AML-193 (cell line): ENCODE results near the gene FTO.

Experiments
- DNase-seq, 2 experiments: peaks; one replicate each; lab custom pipeline; 2025; lab: John Stamatoyannopoulos, UW

The FTO gene

DNA sequence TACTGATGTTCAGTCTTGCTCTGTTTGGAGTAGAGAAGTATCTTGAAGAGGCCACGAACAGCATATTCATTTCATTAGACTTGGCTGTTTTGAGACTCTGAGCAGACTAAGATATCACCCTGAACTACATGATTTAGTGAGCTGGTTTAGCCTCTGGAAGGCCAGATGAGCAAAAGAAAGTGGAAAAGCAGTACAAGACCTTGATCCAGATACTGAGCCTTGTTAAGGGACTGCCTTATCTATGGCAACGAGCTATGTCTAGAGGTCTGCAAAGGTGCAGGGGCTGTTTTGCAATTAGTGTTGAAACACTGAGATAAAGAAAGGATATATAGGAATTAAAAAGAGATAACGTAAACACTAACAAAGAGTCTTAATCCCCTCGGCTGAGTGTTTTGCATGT, 351.2 kb downstream of the FTO start:
- DNase-seq, result no peak

- no peak for DNase-seq
Observed at GRCh38 chr16:54055864-54056263, 351.9 kb downstream of the FTO start.

DNA sequence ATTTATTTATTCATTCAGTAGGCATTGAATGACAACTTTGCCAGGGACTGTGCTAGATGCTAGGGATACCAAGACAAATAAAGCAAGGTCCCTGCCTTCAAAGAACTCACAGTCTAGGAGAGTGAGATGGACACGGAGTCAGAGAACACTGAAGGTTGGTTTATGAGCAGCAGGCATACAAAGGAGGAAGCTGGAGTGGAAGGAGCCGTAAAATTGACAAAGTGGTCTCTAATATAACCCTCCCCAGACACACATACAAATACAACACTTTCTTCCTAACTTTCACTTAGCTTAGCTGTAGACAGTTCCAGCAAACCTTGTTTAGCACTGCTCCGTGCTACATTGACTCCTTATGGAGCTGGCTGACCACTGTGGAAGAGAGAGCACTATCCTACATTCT, 353.0 kb downstream of the FTO start:
- no peak for DNase-seq

GRCh38 chr16:54059319-54059718, 355.4 kb downstream of the FTO start:
- DNase-seq, result no peak

- DNase-seq, result no peak
Observed at GRCh38 chr16:54060599-54061421, 356.9 kb downstream of the FTO start.

DNA sequence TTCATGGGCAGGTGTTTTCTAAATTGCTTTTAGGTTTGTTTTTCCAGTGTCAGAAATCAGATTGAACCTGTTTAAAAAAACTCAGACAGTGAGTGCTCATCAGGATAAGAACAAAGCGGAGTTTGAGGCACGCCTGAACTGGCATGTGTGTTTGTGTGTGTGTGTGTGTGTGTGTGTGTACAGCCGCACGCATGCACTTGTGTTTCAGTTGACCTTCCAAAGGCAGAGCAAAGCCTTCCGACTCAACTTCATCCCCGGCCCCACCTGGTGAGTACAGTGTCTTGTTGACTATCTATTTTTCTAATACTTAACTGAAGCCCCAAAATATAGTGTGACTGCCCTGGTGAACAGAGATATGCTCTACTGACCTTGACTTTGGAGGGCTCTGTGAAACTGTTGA, 357.5 kb downstream of the FTO start:
- DNase-seq, result no peak

DNA sequence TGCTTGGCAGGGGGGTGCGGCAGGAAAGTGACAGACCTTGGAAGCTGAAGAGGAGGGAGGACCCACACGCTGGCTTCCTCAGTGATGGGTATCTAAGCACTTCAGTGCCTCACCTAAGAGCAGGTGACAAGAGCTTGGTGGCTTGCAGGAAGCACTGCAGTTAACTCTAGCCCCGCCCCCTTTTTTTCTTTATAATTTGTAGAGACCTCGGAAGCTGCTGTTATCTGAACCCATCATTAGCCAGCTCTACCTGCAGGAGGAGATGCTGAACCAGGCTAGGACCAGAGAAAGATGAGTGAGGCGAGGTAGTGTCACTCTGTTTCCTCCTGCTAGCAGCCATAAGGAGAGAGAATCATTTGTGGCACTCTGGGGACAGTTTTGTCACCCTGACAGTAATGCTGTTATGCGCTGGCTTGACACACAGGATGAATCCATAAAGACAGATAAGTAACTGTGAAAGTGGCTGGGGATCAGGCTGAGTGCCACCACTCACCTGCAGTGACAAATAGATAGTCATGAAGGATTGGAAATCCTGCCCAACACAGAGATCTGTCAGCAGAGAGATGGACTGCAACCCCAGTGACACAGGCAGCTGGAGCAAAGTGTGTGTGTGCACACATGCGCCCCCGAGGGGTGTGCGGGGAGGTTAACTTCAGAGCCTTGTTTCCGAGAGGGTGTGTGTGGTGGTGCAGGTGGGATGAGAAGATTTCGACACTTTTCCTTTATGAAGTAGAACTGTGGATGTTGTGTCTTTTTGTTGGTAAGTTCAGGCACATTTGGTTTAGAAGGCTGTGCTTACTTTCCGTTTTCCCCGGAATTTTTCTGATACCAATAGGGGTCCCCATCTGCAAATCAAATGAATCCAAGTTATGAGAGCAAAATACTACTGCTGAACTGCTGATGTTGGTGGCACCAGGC, 358.7 kb downstream of the FTO start:
- DNase-seq, result no peak

- DNase-seq, result no peak
Observed at GRCh38 chr16:54063279-54063773, 359.4 kb downstream of the FTO start.

- DNase-seq, result no peak
Observed at GRCh38 chr16:54066451-54067105, 362.6 kb downstream of the FTO start.

DNA sequence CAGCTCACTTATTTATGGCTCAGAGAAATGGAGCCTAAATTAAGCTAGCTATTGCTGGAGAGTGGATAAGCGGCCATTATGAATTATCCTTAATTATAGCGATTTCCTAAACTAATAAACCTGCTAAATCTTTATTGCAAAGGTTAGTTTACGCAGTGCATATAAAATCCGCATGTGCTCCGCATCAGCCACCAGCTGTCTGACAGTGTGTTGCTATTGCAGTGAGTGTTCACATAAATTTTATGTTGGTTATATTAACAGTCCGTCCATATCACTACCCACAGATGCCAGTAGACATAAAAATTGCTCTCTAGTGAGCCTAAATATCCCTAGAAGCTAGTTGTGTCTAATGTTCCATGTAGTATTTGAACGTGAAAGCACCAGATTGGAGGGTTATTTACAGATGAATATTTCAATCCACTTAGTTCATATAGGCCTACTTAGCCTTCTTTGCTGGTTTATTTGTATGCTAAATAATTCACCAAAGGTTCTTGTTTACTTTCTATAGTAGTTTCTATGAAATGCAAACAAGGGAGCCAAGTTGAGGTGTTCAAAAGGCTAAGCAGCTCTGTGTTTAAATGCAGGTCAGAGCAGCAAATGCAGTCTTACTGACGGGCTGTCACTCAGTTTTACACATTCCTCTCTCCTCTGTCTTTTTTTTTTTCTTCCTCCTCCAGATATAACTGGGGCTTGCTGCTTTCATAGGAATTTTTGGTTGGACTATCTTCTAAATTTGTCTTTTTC, 363.5 kb downstream of the FTO start:
- no peak for DNase-seq

- no peak for DNase-seq
Observed at GRCh38 chr16:54068212-54068611, 364.3 kb downstream of the FTO start.

- no peak for DNase-seq
Observed at GRCh38 chr16:54069601-54070239, 365.8 kb downstream of the FTO start.

- DNase-seq, result no peak
Observed at GRCh38 chr16:54070789-54071343, 366.9 kb downstream of the FTO start.

DNA sequence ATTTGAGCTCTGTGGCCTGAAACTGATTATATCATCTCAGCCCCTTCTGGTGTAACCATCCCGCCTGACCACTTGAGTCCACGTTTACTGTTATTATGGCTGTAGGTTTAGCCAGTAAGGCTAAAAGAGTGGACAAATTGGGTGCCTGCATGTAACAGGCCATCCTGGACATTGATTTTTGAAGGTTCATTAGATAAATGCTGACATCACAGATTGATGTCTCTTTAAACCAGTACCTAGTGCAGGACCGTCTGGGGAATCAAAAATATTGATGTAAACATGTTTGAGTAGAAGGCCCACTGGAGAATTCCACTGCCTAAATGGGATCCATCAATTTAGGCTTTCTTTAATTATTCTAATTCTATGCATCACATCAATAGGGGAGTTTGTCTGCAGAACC, 367.6 kb downstream of the FTO start:
- no peak for DNase-seq

- no peak for DNase-seq
Observed at GRCh38 chr16:54072237-54072636, 368.3 kb downstream of the FTO start.

- no peak for DNase-seq
Observed at GRCh38 chr16:54073356-54073755, 369.4 kb downstream of the FTO start.

DNA sequence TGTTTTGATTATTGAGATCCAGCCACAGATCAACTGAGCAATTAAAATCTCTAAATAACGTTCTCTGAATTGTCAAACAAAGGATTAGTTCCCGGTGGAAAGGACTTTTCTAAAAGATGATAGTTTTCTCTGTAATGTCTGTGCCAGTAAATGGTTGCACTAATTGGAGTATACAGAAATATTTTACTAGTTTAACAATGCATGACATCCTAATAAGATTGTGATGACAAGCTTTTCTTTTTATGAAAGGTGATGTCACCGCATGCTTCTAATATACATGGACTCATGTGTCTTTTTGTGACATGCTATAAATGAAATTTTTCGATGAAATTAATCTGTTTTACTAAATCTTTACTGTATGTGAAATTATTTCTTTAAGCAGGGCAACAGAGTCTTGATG, 371.5 kb downstream of the FTO start:
- DNase-seq, result no peak

- DNase-seq, result no peak
Observed at GRCh38 chr16:54076006-54076504, 372.1 kb downstream of the FTO start.

DNA sequence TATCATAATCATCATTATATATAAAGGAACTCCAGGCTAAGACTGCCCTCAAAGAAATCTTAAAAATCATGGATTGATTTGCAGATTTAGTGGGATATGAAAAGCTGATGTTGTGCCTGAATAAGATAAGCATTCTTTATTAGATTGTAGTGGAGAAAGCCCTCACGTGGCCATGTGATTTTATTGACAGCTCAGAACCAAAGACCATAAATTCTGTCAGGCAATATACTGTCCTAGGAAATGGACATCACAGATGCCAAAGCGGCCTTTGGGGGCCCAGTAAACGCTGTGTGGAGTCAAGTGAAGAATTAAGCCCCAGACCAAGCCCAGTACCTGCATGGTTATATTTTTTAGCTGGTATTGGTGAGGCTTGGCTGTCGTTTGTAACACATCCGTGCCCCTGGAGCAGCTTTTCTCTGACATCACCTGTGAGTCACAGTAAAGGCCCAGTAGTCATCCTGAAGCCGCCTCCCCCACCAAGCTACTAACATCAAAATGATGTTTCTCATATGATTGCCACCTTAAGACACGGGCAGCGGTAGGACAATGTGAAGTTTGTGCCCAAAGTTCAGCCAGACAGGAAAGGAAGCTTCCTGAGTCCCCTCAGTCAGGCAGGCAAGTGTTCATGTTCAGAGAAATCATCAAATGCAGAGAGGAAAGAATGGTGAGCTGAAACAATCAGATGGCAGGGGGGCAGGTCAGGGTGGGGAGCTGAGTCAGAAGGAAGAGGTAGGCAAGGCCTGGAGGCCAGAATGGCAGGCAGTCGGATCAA, 373.3 kb downstream of the FTO start:
- no peak for DNase-seq

DNA sequence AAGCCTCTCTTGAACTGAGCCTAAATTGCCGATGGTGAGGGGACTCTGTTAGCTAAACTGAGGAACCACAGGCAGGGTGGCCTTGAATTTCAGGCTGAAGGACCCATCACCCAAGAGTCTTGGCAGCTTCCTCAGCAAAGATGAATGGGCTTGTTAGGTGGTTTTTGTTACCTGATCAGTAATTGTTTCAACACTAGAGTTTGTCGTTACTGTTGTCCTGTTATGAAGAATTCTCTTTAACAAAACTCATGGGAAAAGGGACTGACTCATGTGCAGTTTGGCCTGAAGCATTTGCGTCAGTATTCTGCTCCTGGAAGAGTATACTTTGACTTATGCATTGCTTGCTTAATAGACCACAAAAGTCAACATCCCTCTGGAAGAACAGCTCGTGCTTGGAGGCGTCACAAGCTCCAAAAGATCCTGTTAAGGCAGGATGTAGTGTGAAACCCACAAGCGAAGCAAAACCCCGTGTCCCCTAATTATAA, 376.6 kb downstream of the FTO start:
- DNase-seq, result no peak
